Measurements from ENCODE around the gene SYNJ2. TPM values are rescaled to one million over a fixed set of nuclear protein-coding genes. Genes with fewer than 3 reads are reported as not detected.

The SYNJ2 gene
- total and polyA plus RNA-seq, 2 experiments from 2014 or later = 2.8 to 5.6 TPM

GRCh38 chr6:157983406-157984119, 1.9 kb downstream of the SYNJ2 start:
- Histone ChIP-seq H3K4me1 (ENCODE audit: insufficient read depth) (peaks cover 37% of the 10 kb centered on the region), H3K36me3 (ENCODE audit: insufficient read depth) (no peaks in the 10 kb centered on the region), H3K79me2 (replicated peaks; ENCODE audit: insufficient read depth) (peaks cover 39% of the 10 kb centered on the region), H3K9me2 (ENCODE audit: insufficient read depth) (no peaks in the 10 kb centered on the region), H4K20me1 (replicated peaks; ENCODE audit: insufficient read depth) (no peaks in the 10 kb centered on the region; the same call in 1 of the 2 replicates), H3K4me2 (no peak overlapping the region), H3K27ac (ENCODE audit: low read depth) (no peak overlapping the region), H3F3A (replicated peaks; ENCODE audit: low read depth) (peaks cover 7% of the 10 kb centered on the region), H2AFZ (no peak overlapping the region), H3K4me3 (no peak overlapping the region), H3K27me3 (ENCODE audit: insufficient read depth) (peaks cover 18% of the 10 kb centered on the region)
- Mint-ChIP-seq H3K9me3 (no peaks in the 10 kb centered on the region; the same call in 2 of the 3 replicates), H3K4me3 (peak overlapping the region; percentile 82), H3K27me3 (ENCODE audit: insufficient read depth, low read depth, poor library complexity) (peaks cover 23% of the 10 kb centered on the region), H3K36me3 (ENCODE audit: low read depth) (no peaks in the 10 kb centered on the region; the same call in 2 of the 3 replicates), H3K27ac (no peak overlapping the region), H3K4me1 (peaks cover 44% of the 10 kb centered on the region)
- DNase-seq (ENCODE audit: low spot score) (no peak), ATAC-seq (no peak)
- no peak for TF ChIP-seq JUNB (IDR thresholded peaks at IDR 0.05; ENCODE audit: unreplicated experiment)
- TF ChIP-seq, protein P1, sequence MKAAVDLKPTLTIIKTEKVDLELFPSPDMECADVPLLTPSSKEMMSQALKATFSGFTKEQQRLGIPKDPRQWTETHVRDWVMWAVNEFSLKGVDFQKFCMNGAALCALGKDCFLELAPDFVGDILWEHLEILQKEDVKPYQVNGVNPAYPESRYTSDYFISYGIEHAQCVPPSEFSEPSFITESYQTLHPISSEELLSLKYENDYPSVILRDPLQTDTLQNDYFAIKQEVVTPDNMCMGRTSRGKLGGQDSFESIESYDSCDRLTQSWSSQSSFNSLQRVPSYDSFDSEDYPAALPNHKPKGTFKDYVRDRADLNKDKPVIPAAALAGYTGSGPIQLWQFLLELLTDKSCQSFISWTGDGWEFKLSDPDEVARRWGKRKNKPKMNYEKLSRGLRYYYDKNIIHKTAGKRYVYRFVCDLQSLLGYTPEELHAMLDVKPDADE (IDR thresholded peaks at IDR 0.05) = no peak
- TF ChIP-seq NANOG (IDR thresholded peaks at IDR 0.05; ENCODE audit: borderline replicate concordance) = no peak
- no peak for TF ChIP-seq CREB1 (CRISPR knock-in tag; IDR thresholded peaks at IDR 0.05; ENCODE audit: low read depth)
- no peak for TF ChIP-seq REST (IDR thresholded peaks at IDR 0.05; ENCODE audit: unreplicated experiment)
- TF ChIP-seq ZNF462 (CRISPR knock-in tag; IDR thresholded peaks at IDR 0.05) = no peak
- TF ChIP-seq ZNF331 (CRISPR knock-in tag; IDR thresholded peaks at IDR 0.05; ENCODE audit: low read depth) = no peak
- TF ChIP-seq STAT1 (IDR thresholded peaks at IDR 0.05; ENCODE audit: unreplicated experiment) = no peak
- TF ChIP-seq, protein P2, sequence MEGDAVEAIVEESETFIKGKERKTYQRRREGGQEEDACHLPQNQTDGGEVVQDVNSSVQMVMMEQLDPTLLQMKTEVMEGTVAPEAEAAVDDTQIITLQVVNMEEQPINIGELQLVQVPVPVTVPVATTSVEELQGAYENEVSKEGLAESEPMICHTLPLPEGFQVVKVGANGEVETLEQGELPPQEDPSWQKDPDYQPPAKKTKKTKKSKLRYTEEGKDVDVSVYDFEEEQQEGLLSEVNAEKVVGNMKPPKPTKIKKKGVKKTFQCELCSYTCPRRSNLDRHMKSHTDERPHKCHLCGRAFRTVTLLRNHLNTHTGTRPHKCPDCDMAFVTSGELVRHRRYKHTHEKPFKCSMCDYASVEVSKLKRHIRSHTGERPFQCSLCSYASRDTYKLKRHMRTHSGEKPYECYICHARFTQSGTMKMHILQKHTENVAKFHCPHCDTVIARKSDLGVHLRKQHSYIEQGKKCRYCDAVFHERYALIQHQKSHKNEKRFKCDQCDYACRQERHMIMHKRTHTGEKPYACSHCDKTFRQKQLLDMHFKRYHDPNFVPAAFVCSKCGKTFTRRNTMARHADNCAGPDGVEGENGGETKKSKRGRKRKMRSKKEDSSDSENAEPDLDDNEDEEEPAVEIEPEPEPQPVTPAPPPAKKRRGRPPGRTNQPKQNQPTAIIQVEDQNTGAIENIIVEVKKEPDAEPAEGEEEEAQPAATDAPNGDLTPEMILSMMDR (conservative IDR thresholded peaks at IDR 0.05; ENCODE audit: low read depth in 2 of 2) = no peak
- no peak for TF ChIP-seq EZH2 (IDR thresholded peaks at IDR 0.05; ENCODE audit: low read depth, unreplicated experiment)
- no peak for TF ChIP-seq EZH2phosphoT487 (IDR thresholded peaks at IDR 0.05; ENCODE audit: unreplicated experiment)
- no peak for TF ChIP-seq POLR2AphosphoS5 (IDR thresholded peaks at IDR 0.05; ENCODE audit: low read depth)
- TF ChIP-seq ZNF114 (CRISPR knock-in tag; IDR thresholded peaks at IDR 0.05) = no peak

Data from GM23338 (cell line).